GM12878 (cell line): ENCODE data around the gene ATRNL1. TPM values are rescaled to one million over a fixed set of nuclear protein-coding genes. Genes with fewer than 3 reads are reported as not detected.

Source experiments
- ATAC-seq: fragments of 200-7000 bp; cut with Tn5 transposase; 3 replicates; pipeline ENCODE4 v1.9.1; 2020; ENCODE audit warnings: mild to moderate bottlenecking, moderate library complexity
- BruUV-seq: library from RNA; stranded (reverse); fragments of 400-500 nt; replicated peaks from 2 replicates; lab custom pipeline; 2021; lab: Mats Ljungman, UMichigan
- CTCF ChIA-PET: fragments of 300-600 bp; sonication (Branson Sonifier 250); formaldehyde crosslinking; extraction: SDS; loops from one replicate; lab custom pipeline; 2021; ENCODE audit warnings: inconsistent platforms; lab: Yijun Ruan, JAX
- POLR2A ChIA-PET: fragments of 350-600 bp; formaldehyde crosslinking; extraction: SDS; loops from one replicate; lab custom pipeline; 2021; ENCODE audit warnings: inconsistent platforms; lab: Charles Lee
- RAD21 ChIA-PET: fragments of 300-600 bp; sonication (Branson Sonifier 250); formaldehyde crosslinking; loops from one replicate; lab custom pipeline; 2023; ENCODE audit warnings: antibody characterized with exemption; ENCODE audit not compliant: unreplicated experiment; lab: Charles Lee
- SMC1A ChIA-PET: fragments of 300-600 bp; sonication (Branson Sonifier 250); formaldehyde crosslinking; loops from one replicate; lab custom pipeline; 2023; ENCODE audit not compliant: unreplicated experiment, uncharacterized antibody; lab: Charles Lee
- DNase-seq: peaks from one replicate; pipeline ENCODE4 v3.0.0-alpha.2; 2011; ENCODE audit warnings: low read depth, low spot score
- FAIRE-seq: peaks from 3 replicates; lab custom pipeline; 2011; peaks lifted over from hg19 to GRCh38; lab: Jason Lieb, UNC
- H2AFZ ChIP-seq: 2 replicates; pipeline ENCODE4 v1.6.0; 2011; ENCODE audit warnings: low read depth, low read length, control low read depth; ENCODE audit not compliant: control insufficient read depth
- H3K27ac ChIP-seq: 2 replicates; pipeline ENCODE4 v1.5.1; 2011; ENCODE audit warnings: control low read depth; ENCODE audit not compliant: control insufficient read depth, insufficient read depth
- H3K27me3 ChIP-seq, 2 experiments: replicated peaks in 1 of 2; 2 replicates each; pipeline versions ENCODE4 v1.6.0 to v1.6.1; 2011; ENCODE audit warnings: low read length in 1 of 2; ENCODE audit not compliant: control insufficient read depth in 2 of 2, insufficient read depth in 2 of 2
- H3K36me3 ChIP-seq, 2 experiments: 2 replicates each; pipeline ENCODE4 v1.5.1; 2011; ENCODE audit warnings: low read length in 1 of 2; ENCODE audit not compliant: control insufficient read depth in 2 of 2, insufficient read depth in 2 of 2
- H3K4me1 ChIP-seq: 2 replicates; pipeline ENCODE4 v1.6.1; 2011; ENCODE audit warnings: mild to moderate bottlenecking, low read length, moderate library complexity, mixed read lengths; ENCODE audit not compliant: control insufficient read depth, insufficient read depth
- H3K4me2 ChIP-seq: 2 replicates; pipeline ENCODE4 v1.6.0; 2011; ENCODE audit warnings: control low read depth; ENCODE audit not compliant: control insufficient read depth, insufficient read depth
- H3K4me3 ChIP-seq: fragments of 200-600 bp; sonication (generic); 2 replicates; pipeline ENCODE4 v1.5.1; 2016
- H3K79me2 ChIP-seq: 2 replicates; pipeline ENCODE4 v1.6.0; 2011; ENCODE audit warnings: low read length; ENCODE audit not compliant: control insufficient read depth, insufficient read depth
- H3K9ac ChIP-seq: 2 replicates; pipeline ENCODE4 v1.8.0; 2011; ENCODE audit warnings: low read length, control low read depth, mixed read lengths; ENCODE audit not compliant: control insufficient read depth, insufficient read depth
- H3K9me3 ChIP-seq: replicated peaks from 3 replicates; pipeline ENCODE4 v1.5.1; 2011; ENCODE audit warnings: mild to moderate bottlenecking, low read length; ENCODE audit not compliant: control insufficient read depth, insufficient read depth
- H4K20me1 ChIP-seq: 2 replicates; pipeline ENCODE4 v1.6.0; 2011; ENCODE audit not compliant: control insufficient read depth, insufficient read depth
- ELK1 ChIP-seq: IDR thresholded peaks from 2 replicates; pipeline ENCODE4 v1.6.1; 2012; ENCODE audit warnings: low read depth, low read length, improper control_type of control experiment
- ESRRA ChIP-seq: IDR thresholded peaks from 2 replicates; pipeline ENCODE4 v1.6.1; 2012; ENCODE audit warnings: mild to moderate bottlenecking, low read length, improper control_type of control experiment
- FOXK2 ChIP-seq: fragments of 450-650 bp; IDR thresholded peaks from 2 replicates; pipeline ENCODE4 v1.6.1; 2017; ENCODE audit warnings: mild to moderate bottlenecking, moderate library complexity
- GATAD2B ChIP-seq: fragments of 450-650 bp; conservative IDR thresholded peaks from 2 replicates; pipeline ENCODE4 v1.6.1; 2017; ENCODE audit warnings: low read depth, mild to moderate bottlenecking, moderate library complexity
- HDAC2 ChIP-seq: fragments of 200-600 bp; sonication (generic); IDR thresholded peaks from 2 replicates; pipeline ENCODE4 v1.6.1; 2017
- KDM1A ChIP-seq: fragments of 200-600 bp; sonication (generic); IDR thresholded peaks from 2 replicates; pipeline ENCODE4 v1.6.1; 2016; ENCODE audit warnings: borderline replicate concordance
- MYC ChIP-seq: IDR thresholded peaks from 2 replicates; pipeline ENCODE4 v1.6.1; 2011; ENCODE audit warnings: mild to moderate bottlenecking, low read length, moderate library complexity, inconsistent platforms; ENCODE audit not compliant: insufficient read depth, insufficient replicate concordance, insufficient read length, severe bottlenecking
- NFYB ChIP-seq: IDR thresholded peaks from 2 replicates; pipeline ENCODE4 v1.6.1; 2011; ENCODE audit warnings: low read depth, mild to moderate bottlenecking, low read length, improper control_type of control experiment, moderate library complexity; ENCODE audit not compliant: insufficient read depth
- NR2C2 ChIP-seq: IDR thresholded peaks from 2 replicates; pipeline ENCODE4 v1.6.1; 2011; ENCODE audit warnings: borderline replicate concordance, low read depth; ENCODE audit not compliant: control insufficient read depth, insufficient read length
- NR2F1 ChIP-seq: fragments of 450-650 bp; conservative IDR thresholded peaks from 2 replicates; pipeline ENCODE4 v1.6.1; 2017; ENCODE audit warnings: mild to moderate bottlenecking
- PKNOX1 ChIP-seq: fragments of 450-650 bp; IDR thresholded peaks from 2 replicates; pipeline ENCODE4 v1.6.1; 2016; ENCODE audit warnings: mild to moderate bottlenecking
- POU2F2 ChIP-seq: IDR thresholded peaks from 3 replicates; pipeline ENCODE4 v1.6.1; 2011; ENCODE audit warnings: low read depth, mild to moderate bottlenecking, low read length, borderline replicate concordance
- RAD51 ChIP-seq: fragments of 450-650 bp; IDR thresholded peaks from 2 replicates; pipeline ENCODE4 v1.6.1; 2016; ENCODE audit warnings: moderate library complexity, mild to moderate bottlenecking, inconsistent platforms
- SMAD5 ChIP-seq: IDR thresholded peaks from 2 replicates; pipeline ENCODE4 v1.6.1; 2016; ENCODE audit warnings: antibody characterized with exemption, low read depth
- SP1 ChIP-seq: IDR thresholded peaks from one replicate; pipeline ENCODE4 v1.6.1; 2011; ENCODE audit warnings: low read depth, low read length
- ZNF24 ChIP-seq: fragments of 450-650 bp; IDR thresholded peaks from 2 replicates; pipeline ENCODE4 v1.6.1; 2017; ENCODE audit warnings: antibody characterized with exemption, mild to moderate bottlenecking
- ZNF274 ChIP-seq: IDR thresholded peaks from one replicate; pipeline ENCODE4 v1.8.0; 2011; ENCODE audit not compliant: insufficient read length, insufficient read depth
- WGBS: methylation state at CpG from one replicate; pipeline ENCODE4 v1.1.6; 2016; ENCODE audit warnings: low lambda C conversion rate; ENCODE audit not compliant: insufficient replicate concordance, insufficient coverage; ENCODE audit errors: missing lambda C conversion rate; 5-methylcytosine and 5-hydroxymethylcytosine counted together
- in situ Hi-C: fragments of 300-500 bp; cut with MboI; formaldehyde crosslinking; loops from 9 replicates; pipeline ENCODE4 v1.14.3; 2018; ENCODE audit warnings: mixed read lengths
- intact Hi-C: fragments of 100-400 bp; cut with micrococcal nuclease; formaldehyde crosslinking; loops from one replicate; pipeline ENCODE4 v1.14.2; 2022; ENCODE audit not compliant: unreplicated experiment
- polyA plus RNA-seq, 11 experiments: library from polyadenylated mRNA; depleted of rRNA in 4 of 11; unstranded in 6 of 11; stranded (reverse) in 5 of 11; fragments of >200 nt; fragmentation: Nextera tagmentation in 4 of 11; fragmentation: Illumina TruSeq in 1 of 11; extraction: Ambion mirVana in 4 of 11; extraction: Trizol in 1 of 11; gene quantifications; 1 replicate in 1 of 11; 2 replicates in 10 of 11; pipeline versions ENCODE4 v1.2.1 to v1.2.3, GENCODE V29; 2011 to 2016; ENCODE audit warnings: inconsistent platforms in 2 of 11, missing spikeins in 2 of 11, low read depth in 1 of 11
- total RNA-seq, 4 experiments: library from RNA; depleted of rRNA in 3 of 4; stranded (reverse); fragments of >200 nt in 3 of 4; fragmentation: Illumina TruSeq in 1 of 4; extraction: Trizol in 1 of 4; gene quantifications; 2 replicates each; pipeline versions ENCODE4 v1.2.1 to v1.2.3, GENCODE V29; 2013 to 2021
- TF ChIP-seq, protein P1 (sequence below): IDR thresholded peaks from 2 replicates; pipeline ENCODE4 v1.6.1; 2011; ENCODE audit warnings: low read depth, low read length, improper control_type of control experiment, borderline replicate concordance
- TF ChIP-seq, protein P2 (sequence below): IDR thresholded peaks from 2 replicates; pipeline ENCODE4 v1.6.1; 2012; ENCODE audit warnings: improper control_type of control experiment, low read depth, low read length; ENCODE audit not compliant: insufficient replicate concordance

The ATRNL1 gene
- total and polyA plus RNA-seq, 10 of the 15 experiments (the other 5 are each of a cell fraction or from before 2014, with no cell fraction given), result 0.03 to 1.4 (median 0.34) TPM

- no peaks in the 10 kb centered on the region for H3K79me2 ChIP-seq
- no peaks in the 10 kb centered on the region for H3K27me3 ChIP-seq
- no peak overlapping the region for H3K4me2 ChIP-seq
- RAD21 ChIA-PET, result no interaction called here
- no peaks in the 10 kb centered on the region for H3K36me3 ChIP-seq
- H3K4me3 ChIP-seq, result no peak overlapping the region
- no peak overlapping the region for H3K9ac ChIP-seq
- CTCF ChIA-PET, result no interaction called here
- no peak for TF ChIP-seq NR2C2
- TF ChIP-seq KDM1A, result no peak
- TF ChIP-seq, protein P1, sequence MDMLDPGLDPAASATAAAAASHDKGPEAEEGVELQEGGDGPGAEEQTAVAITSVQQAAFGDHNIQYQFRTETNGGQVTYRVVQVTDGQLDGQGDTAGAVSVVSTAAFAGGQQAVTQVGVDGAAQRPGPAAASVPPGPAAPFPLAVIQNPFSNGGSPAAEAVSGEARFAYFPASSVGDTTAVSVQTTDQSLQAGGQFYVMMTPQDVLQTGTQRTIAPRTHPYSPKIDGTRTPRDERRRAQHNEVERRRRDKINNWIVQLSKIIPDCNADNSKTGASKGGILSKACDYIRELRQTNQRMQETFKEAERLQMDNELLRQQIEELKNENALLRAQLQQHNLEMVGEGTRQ, result no peak
- no peak for TF ChIP-seq RAD51
- no peak for TF ChIP-seq MYC
- TF ChIP-seq POU2F2, result no peak
- TF ChIP-seq, protein P2, sequence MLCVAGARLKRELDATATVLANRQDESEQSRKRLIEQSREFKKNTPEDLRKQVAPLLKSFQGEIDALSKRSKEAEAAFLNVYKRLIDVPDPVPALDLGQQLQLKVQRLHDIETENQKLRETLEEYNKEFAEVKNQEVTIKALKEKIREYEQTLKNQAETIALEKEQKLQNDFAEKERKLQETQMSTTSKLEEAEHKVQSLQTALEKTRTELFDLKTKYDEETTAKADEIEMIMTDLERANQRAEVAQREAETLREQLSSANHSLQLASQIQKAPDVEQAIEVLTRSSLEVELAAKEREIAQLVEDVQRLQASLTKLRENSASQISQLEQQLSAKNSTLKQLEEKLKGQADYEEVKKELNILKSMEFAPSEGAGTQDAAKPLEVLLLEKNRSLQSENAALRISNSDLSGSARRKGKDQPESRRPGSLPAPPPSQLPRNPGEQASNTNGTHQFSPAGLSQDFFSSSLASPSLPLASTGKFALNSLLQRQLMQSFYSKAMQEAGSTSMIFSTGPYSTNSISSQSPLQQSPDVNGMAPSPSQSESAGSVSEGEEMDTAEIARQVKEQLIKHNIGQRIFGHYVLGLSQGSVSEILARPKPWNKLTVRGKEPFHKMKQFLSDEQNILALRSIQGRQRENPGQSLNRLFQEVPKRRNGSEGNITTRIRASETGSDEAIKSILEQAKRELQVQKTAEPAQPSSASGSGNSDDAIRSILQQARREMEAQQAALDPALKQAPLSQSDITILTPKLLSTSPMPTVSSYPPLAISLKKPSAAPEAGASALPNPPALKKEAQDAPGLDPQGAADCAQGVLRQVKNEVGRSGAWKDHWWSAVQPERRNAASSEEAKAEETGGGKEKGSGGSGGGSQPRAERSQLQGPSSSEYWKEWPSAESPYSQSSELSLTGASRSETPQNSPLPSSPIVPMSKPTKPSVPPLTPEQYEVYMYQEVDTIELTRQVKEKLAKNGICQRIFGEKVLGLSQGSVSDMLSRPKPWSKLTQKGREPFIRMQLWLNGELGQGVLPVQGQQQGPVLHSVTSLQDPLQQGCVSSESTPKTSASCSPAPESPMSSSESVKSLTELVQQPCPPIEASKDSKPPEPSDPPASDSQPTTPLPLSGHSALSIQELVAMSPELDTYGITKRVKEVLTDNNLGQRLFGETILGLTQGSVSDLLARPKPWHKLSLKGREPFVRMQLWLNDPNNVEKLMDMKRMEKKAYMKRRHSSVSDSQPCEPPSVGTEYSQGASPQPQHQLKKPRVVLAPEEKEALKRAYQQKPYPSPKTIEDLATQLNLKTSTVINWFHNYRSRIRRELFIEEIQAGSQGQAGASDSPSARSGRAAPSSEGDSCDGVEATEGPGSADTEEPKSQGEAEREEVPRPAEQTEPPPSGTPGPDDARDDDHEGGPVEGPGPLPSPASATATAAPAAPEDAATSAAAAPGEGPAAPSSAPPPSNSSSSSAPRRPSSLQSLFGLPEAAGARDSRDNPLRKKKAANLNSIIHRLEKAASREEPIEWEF, result no peak
- no peak for TF ChIP-seq GATAD2B
- TF ChIP-seq SMAD5, result no peak
- no peak for TF ChIP-seq SP1
- no peak for TF ChIP-seq ZNF24
- TF ChIP-seq ZNF274, result no peak
- no peak for TF ChIP-seq NR2F1
- TF ChIP-seq ELK1, result no peak
- no peak for TF ChIP-seq FOXK2
- no peak for TF ChIP-seq HDAC2
- no peak for TF ChIP-seq ESRRA
- TF ChIP-seq PKNOX1, result no peak
- TF ChIP-seq NFYB, result no peak
- H3K4me1 ChIP-seq, result no peaks in the 10 kb centered on the region
- POLR2A ChIA-PET, result no interaction called here
- ATAC-seq (no peak), DNase-seq (no peak), FAIRE-seq (no peak)
- WGBS, result 0% methylated on average over 2 of the region's 2 CpGs
- H3K27ac ChIP-seq, result no peak overlapping the region
- intact Hi-C loops, result no loop called here
- no peak overlapping the region for H2AFZ ChIP-seq
- BruUV-seq, result no TSS peak
- SMC1A ChIA-PET, result no interaction called here
- in situ Hi-C loops, result no loop called here
- H3K9me3 ChIP-seq, result no peaks in the 10 kb centered on the region
- no peaks in the 10 kb centered on the region for H4K20me1 ChIP-seq
Measured at GRCh38 chr10:115214829-115215228, 121.7 kb downstream of the ATRNL1 start.
